Lung (tissue), 12 donors: ENCODE measurements around the gene EPHA4. TPM values are rescaled to one million over a fixed set of nuclear protein-coding genes. Genes with fewer than 3 reads are reported as not detected.

ENCODE experiments used
- ATAC-seq: fragments of 200-7000 bp; cut with Tn5 transposase; one replicate; pipeline ENCODE4 v1.9.1; 2020; ENCODE audit warnings: moderate number of reproducible peaks; ENCODE audit not compliant: insufficient read depth, low FRiP score
- DNase-seq, 3 donors: peaks; one replicate each; pipeline ENCODE4 v3.0.0-alpha.2; 2013 to 2017
- H3K27ac ChIP-seq, 2 donors: one replicate each; pipeline ENCODE4 v1.5.1; 2013; ENCODE audit warnings: mild to moderate bottlenecking in 2 of 2, moderate library complexity in 2 of 2, control low read depth in 1 of 2, inconsistent platforms in 1 of 2, low read depth in 1 of 2, low read length in 1 of 2
- H3K27me3 ChIP-seq, 3 donors: one replicate each; pipeline ENCODE4 v1.5.1; 2013; ENCODE audit warnings: low read length in 2 of 3; ENCODE audit not compliant: control insufficient read depth in 3 of 3, insufficient read depth in 3 of 3
- H3K36me3 ChIP-seq, 4 donors: one replicate each; pipeline ENCODE4 v1.5.1; 2013; ENCODE audit warnings: low read length in 4 of 4, mild to moderate bottlenecking in 1 of 4, moderate library complexity in 1 of 4; ENCODE audit not compliant: control insufficient read depth in 4 of 4, insufficient read depth in 4 of 4
- H3K4me1 ChIP-seq, 5 donors: one replicate each; pipeline ENCODE4 v1.5.1; 2013; ENCODE audit warnings: low read length in 5 of 5, mild to moderate bottlenecking in 2 of 5, moderate library complexity in 1 of 5; ENCODE audit not compliant: control insufficient read depth in 5 of 5, insufficient read depth in 5 of 5
- H3K4me3 ChIP-seq: one replicate; pipeline ENCODE4 v1.5.1; 2013; ENCODE audit warnings: mild to moderate bottlenecking, control low read depth, moderate library complexity
- H3K9ac ChIP-seq, 2 donors: one replicate each; pipeline ENCODE4 v1.5.1; 2013; ENCODE audit warnings: low read length in 2 of 2, control low read depth in 1 of 2; ENCODE audit not compliant: insufficient read depth in 1 of 2
- H3K9me3 ChIP-seq, 4 donors: one replicate each; pipeline ENCODE4 v1.5.1; 2013; ENCODE audit warnings: low read length in 3 of 4, mild to moderate bottlenecking in 1 of 4, moderate library complexity in 1 of 4; ENCODE audit not compliant: control insufficient read depth in 4 of 4, insufficient read depth in 3 of 4
- WGBS, 2 donors: extraction: QIAGEN DNeasy Blood & Tissue Kit; methylation state at CpG; one replicate each; pipeline ENCODE4 v1.1.7; 2013; 5-methylcytosine and 5-hydroxymethylcytosine counted together
- polyA plus RNA-seq, 2 donors: library from polyadenylated mRNA; stranded (reverse); fragments of 200-250 nt; gene quantifications; one replicate each; pipeline ENCODE4 v1.2.1, GENCODE V29; 2013
- total RNA-seq, 2 donors: library from RNA; depleted of rRNA in 1 of 2; stranded (reverse); fragments of >200 nt in 1 of 2; gene quantifications; one replicate each; pipeline ENCODE4 v1.2.1, GENCODE V29; 2014 to 2021
- TF ChIP-seq, protein P1 (sequence below): IDR thresholded peaks from 2 replicates; pipeline ENCODE4 v1.5.1; 2012; ENCODE audit warnings: mild to moderate bottlenecking; ENCODE audit errors: control extremely low read depth, extremely low read depth
- donor health status: control.
- donor health status: control.
- donor health status: Bipolar disorder and iron deficiency.
- donor health status: healthy.
- donor health status: DM: yes; HTN: yes; CAD: no.

The EPHA4 gene
- total and polyA plus RNA-seq, 4 donors, result 2.5 to 28.8 (median 14.7) TPM

DNA sequence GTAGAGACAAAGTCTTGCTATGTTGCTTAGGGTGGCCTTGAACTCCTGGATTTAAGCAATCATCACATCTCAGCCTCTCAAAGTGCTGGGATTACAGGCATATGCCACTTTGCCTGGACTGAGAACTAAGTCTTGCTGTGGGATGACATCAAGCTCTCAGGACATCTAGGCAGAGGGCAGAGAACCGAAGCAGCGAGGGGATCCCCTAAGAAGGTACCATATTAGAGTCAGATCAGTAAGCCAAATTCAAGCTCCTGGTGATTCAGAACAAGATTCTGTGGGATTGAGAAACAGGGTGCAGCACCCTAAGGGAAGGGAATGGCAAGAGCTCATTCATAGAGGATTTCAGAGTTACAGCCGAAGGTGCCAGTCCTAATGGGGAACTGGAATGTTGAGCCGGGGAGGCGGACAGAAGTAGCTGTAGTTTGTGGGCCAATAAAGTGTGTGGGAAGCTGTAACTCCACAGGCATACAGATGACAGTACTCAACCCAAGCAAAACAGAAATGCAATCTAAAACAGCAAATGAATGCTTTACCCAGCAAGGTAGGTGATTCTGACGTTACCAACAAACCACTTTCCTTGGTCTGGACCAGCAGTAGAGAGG, 30.9 kb downstream of the EPHA4 start:
- Histone ChIP-seq H3K27ac (no peak overlapping the region), H3K9ac (no peak overlapping the region), H3K36me3 (no peaks in the 10 kb centered on the region), H3K4me3 (no peak overlapping the region), H3K27me3 (no peaks in the 10 kb centered on the region), H3K9me3 (no peaks in the 10 kb centered on the region), H3K4me1 (peaks cover 0 to 7% (median 0%) of the 10 kb centered on the region in 5 donors)
- ATAC-seq, result no peak
- WGBS, 2 donors, result 96% methylated on average over 6 of the region's 6 CpGs
- DNase-seq, result no peak
- TF ChIP-seq, protein P1, sequence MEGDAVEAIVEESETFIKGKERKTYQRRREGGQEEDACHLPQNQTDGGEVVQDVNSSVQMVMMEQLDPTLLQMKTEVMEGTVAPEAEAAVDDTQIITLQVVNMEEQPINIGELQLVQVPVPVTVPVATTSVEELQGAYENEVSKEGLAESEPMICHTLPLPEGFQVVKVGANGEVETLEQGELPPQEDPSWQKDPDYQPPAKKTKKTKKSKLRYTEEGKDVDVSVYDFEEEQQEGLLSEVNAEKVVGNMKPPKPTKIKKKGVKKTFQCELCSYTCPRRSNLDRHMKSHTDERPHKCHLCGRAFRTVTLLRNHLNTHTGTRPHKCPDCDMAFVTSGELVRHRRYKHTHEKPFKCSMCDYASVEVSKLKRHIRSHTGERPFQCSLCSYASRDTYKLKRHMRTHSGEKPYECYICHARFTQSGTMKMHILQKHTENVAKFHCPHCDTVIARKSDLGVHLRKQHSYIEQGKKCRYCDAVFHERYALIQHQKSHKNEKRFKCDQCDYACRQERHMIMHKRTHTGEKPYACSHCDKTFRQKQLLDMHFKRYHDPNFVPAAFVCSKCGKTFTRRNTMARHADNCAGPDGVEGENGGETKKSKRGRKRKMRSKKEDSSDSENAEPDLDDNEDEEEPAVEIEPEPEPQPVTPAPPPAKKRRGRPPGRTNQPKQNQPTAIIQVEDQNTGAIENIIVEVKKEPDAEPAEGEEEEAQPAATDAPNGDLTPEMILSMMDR, result no peak

DNA sequence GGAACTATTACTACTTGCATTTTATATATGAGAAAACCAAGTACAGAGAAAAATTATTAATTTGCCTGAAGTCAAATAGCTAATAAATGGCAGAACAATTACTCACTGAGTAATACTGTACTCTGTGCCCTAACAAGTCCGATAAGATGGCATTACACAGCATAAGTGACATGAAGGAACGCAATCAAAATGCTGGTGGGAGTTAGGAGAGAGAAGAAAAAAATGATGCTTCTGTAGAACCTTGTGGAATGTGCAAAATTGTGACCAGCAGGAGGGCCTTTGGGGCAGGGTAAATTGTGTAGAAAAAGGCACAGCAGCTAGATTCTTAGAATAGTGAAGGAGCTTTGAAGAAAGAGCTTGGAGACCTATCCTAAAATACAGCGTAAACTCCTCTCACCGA, 32.9 kb downstream of the EPHA4 start:
- TF ChIP-seq, protein P1, result no peak
- no peaks in the 10 kb centered on the region for H3K9me3 ChIP-seq
- WGBS, 2 donors, result 92 to 96% methylated on average over 4 of the region's 4 CpGs
- peaks cover 0 to 10% (median 0%) of the 10 kb centered on the region in 5 donors for H3K4me1 ChIP-seq
- H3K9ac ChIP-seq, result no peak overlapping the region
- no peak overlapping the region for H3K4me3 ChIP-seq
- H3K27ac ChIP-seq, result no peak overlapping the region
- no peaks in the 10 kb centered on the region for H3K36me3 ChIP-seq
- H3K27me3 ChIP-seq, result no peaks in the 10 kb centered on the region
- no peak for DNase-seq
- ATAC-seq, result no peak

DNA sequence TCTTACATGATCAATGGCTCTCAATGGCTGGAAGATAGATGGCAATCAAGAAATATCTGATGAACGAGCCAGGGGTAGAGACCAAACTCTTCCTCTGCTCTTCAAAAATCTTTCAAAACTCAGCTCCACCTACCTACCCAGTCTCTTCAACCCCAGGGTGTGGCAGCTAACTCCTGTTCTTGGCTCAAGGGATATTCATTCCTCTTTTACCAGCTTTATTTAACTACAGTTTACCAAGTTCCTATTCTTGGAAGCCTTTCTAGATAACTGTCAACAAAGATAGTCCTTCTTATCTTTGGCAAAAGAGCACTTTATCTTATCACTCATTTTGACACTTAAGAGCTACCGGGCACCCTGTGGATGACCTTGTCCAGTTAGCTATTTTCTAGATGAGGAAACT, 36.3 kb downstream of the EPHA4 start:
- DNase-seq (no peak), ATAC-seq (no peak)
- WGBS, 2 donors, result 59 to 75% methylated on average over 2 of the region's 2 CpGs
- Histone ChIP-seq H3K4me3 (no peak overlapping the region), H3K27me3 (no peaks in the 10 kb centered on the region), H3K36me3 (no peaks in the 10 kb centered on the region), H3K27ac (no peak overlapping the region), H3K9ac (no peak overlapping the region), H3K4me1 (peaks cover 0 to 11% (median 5%) of the 10 kb centered on the region in 5 donors), H3K9me3 (no peaks in the 10 kb centered on the region)
- TF ChIP-seq, protein P1, result no peak

DNA sequence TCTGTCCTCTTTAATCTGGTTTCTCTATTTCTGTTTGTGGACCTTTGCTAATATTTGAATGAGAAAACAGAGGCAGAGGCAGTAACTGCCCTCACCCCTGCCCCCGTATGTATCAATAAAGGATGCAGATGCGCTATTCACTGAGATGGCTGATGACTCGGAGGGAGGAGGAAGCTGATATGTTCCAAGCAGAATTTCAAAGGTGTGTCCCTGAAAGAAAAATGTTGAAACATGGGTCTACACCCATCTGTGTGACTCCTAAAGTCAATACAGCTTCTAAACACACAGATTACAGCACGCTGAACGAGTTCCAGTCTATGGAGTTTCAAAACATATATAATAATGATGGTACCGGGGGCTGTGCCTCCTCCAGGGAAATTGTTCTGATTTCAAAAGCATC, 38.8 kb downstream of the EPHA4 start:
- DNase-seq, result no peak

More for the DNA sequence above, 38.8 kb downstream of the EPHA4 start:
- Histone ChIP-seq H3K4me1 (peaks cover 4 to 35% (median 12%) of the 10 kb centered on the region in 5 donors), H3K27ac (no peak overlapping the region), H3K4me3 (no peak overlapping the region), H3K36me3 (no peaks in the 10 kb centered on the region), H3K9ac (no peak overlapping the region), H3K9me3 (no peaks in the 10 kb centered on the region), H3K27me3 (no peaks in the 10 kb centered on the region)
- WGBS, 2 donors, result 88 to 89% methylated on average over 6 of the region's 6 CpGs
- ATAC-seq, result no peak
- TF ChIP-seq, protein P1, result no peak
